NCI-H446 (cell line): ENCODE data around the gene MROH7.

Experiments
- DNase-seq, 2 experiments: peaks; one replicate each; lab custom pipeline; 2025; lab: John Stamatoyannopoulos, UW

The MROH7 gene

GRCh38 chr1:54741531-54741930 is 99.9 kb downstream of the MROH7 start:
- no peak for DNase-seq

DNA sequence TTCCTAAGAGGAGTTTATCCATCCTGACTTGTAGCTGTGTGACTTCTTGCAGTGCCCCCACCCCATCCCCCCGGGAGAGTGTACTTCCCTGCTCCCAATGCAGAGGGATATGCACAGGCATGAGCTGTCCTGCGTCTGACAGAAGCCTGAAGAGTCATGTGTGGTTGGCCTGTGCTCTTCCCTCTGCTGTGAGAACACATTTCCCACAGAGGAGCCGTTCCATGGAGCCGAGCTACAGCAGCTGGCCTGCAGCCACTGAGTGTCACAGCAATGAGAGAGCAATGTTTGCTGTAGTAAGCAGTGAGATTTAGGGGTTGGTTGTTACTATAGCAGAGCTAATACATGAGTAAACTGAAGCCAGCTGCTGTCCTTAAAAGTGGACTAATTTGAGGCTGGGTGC is 100.7 kb downstream of the MROH7 start:
- DNase-seq: no peak

DNA sequence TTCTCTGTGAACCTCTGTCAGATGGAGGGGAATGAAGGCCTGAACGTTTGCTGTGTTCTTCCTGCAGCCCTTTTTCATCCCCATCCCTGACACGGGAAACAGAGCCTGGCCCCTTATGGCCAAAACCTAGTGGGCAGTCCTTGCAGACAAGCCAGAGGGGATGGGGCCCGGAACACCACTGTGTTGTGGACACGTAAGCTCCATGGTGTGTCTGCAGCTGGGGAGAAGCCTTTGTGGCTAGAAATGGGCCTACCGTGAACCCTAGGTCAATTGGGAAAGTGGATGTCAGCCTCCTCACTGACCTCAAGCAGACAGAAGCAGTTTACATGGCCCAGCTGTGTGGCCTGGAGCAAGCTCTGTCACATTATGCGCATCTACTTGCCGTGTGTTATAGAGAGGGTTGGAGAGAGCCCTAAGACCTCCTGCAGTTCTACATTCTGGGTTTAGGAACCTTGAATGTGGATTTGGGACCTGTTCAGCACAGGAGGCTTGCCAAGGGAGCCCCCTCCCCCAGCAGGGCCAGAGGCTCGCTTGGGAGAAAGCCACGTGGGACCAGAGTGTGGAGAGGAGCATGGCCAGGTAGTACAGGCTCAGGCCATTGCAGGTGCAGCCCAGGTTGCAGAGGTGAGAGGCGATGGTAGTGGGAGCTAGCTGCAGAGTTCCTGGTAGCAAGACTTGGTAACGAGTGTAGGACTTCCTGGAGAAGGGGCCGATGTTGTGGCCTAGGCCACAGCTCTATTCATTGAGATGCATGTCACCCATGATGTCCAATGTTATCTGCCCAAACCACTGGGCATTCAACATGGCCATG is 102.0 kb downstream of the MROH7 start:
- DNase-seq: no peak

- DNase-seq: no peak
Observed at GRCh38 chr1:54744696-54745095, 103.1 kb downstream of the MROH7 start.

GRCh38 chr1:54745274-54745673 is 103.7 kb downstream of the MROH7 start:
- DNase-seq: no peak

GRCh38 chr1:54745864-54746263 is 104.3 kb downstream of the MROH7 start:
- DNase-seq: no peak

- DNase-seq: no peak
Observed at GRCh38 chr1:54748094-54748835, 106.7 kb downstream of the MROH7 start.

GRCh38 chr1:54750596-54750995 is 109.0 kb downstream of the MROH7 start:
- no peak for DNase-seq

DNA sequence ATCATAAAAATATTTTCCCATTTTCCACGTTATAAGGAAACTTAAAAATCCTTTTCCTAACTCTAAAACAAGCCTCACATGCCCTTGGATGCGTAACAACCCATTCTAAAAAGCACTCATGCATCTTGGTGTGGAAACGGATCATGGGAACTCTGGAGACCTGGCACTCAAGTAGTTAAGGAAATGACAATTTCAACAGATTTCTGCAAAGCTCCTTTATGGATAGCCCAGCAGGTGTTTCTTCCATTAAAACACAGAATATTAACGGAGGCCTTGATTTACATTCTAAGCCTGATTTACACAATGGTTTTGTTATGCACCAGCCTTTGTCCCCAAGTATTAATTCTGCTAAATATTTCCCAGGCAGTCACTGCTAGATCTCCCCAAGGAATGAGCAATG is 109.8 kb downstream of the MROH7 start:
- DNase-seq: no peak

DNA sequence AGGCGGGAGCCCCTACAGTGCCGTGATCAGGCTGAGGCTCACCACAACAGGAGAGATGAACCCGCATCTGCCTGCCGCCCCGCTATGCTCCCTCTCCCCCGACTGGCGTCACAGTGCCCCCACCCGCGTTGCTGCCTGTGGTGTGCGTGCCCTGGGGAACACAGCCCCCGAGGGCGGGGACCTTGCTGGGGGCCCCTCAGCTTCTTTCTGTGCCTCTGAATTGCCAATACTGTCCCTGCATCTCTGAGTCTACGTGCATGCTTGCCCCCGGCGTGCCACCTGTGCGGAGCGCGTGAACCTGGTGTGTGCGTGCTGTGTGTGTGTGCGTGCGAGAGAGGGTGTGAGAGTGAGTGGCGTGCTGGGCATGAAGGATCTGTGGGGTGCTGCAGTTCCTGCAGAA is 112.5 kb downstream of the MROH7 start:
- DNase-seq: no peak

- DNase-seq: no peak
Observed at GRCh38 chr1:54754486-54755285, 113.1 kb downstream of the MROH7 start.

DNA sequence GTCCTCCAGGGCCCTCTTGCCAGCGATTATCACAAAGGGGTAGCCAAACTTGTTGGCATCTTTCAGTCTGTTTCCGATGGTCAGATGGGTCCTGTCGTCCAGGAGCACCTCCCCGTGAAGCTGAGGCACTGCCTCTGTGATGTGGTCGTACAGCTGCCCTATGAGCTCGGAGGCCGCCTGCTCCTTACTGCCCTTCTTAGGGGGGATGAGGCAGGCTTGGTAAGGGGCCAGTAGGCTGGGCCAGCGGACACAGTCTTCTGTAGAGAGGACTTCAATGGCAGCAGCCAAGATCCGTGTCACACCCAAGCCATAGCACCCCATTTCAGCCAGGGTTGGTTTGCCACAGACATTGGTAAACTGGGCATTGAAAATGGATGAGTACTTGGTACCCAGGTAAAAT is 116.2 kb downstream of the MROH7 start:
- no peak for DNase-seq

- DNase-seq: no peak
Observed at GRCh38 chr1:54758678-54759348, 117.2 kb downstream of the MROH7 start.
